Activated T-helper 1 cell treated with Interleukin-2 at 50 U/mL for 16 hours (primary cell): Measurements from ENCODE around the gene SMIM14.
"Not testable (repeated sequence)": the region's sequence is repeated elsewhere in the genome, so short reads cannot be mapped to it uniquely, and the experiment has no call there.

Experiments
- DNase-seq: peaks from one replicate; pipeline ENCODE4 v3.0.0-alpha.2; 2020; ENCODE audit warnings: low read depth

SMIM14 gene

GRCh38 chr4:39596971-39597370 is 41.7 kb downstream of the SMIM14 start:
- DNase-seq = no peak

GRCh38 chr4:39591290-39591689 is 47.4 kb downstream of the SMIM14 start:
- DNase-seq = no peak

GRCh38 chr4:39587881-39588280 is 50.8 kb downstream of the SMIM14 start:
- no peak for DNase-seq

GRCh38 chr4:39574946-39575345 is 63.7 kb downstream of the SMIM14 start:
- no peak for DNase-seq

- no peak for DNase-seq
These were observed 67.2 kb downstream of the SMIM14 start for GRCh38 chr4:39571504-39571903.

- DNase-seq = no peak
These were observed 67.6 kb downstream of the SMIM14 start for GRCh38 chr4:39571054-39571453.

GRCh38 chr4:39569209-39569608 is 69.5 kb downstream of the SMIM14 start:
- DNase-seq = no peak

GRCh38 chr4:39568805-39569204 is 69.9 kb downstream of the SMIM14 start:
- no peak for DNase-seq

GRCh38 chr4:39565878-39566600 is 72.6 kb downstream of the SMIM14 start:
- DNase-seq = no peak

- DNase-seq = no peak
These were observed 75.3 kb downstream of the SMIM14 start for GRCh38 chr4:39563346-39563847.

GRCh38 chr4:39562792-39563191 is 75.9 kb downstream of the SMIM14 start:
- DNase-seq = no peak

- DNase-seq = no peak
These were observed 79.0 kb downstream of the SMIM14 start for GRCh38 chr4:39559626-39560025.

- DNase-seq = no peak
These were observed 83.2 kb downstream of the SMIM14 start for GRCh38 chr4:39555472-39555871.

GRCh38 chr4:39548425-39549067 is 90.1 kb downstream of the SMIM14 start:
- no peak for DNase-seq

- no peak for DNase-seq
These were observed 93.9 kb downstream of the SMIM14 start for GRCh38 chr4:39544580-39545315.

- not testable (repeated sequence) for DNase-seq
These were observed 94.6 kb downstream of the SMIM14 start for GRCh38 chr4:39544080-39544479.

- no peak for DNase-seq
These were observed 95.6 kb downstream of the SMIM14 start for GRCh38 chr4:39543034-39543433.

GRCh38 chr4:39542611-39543012 is 96.1 kb downstream of the SMIM14 start:
- no peak for DNase-seq

- no peak for DNase-seq
These were observed 96.6 kb downstream of the SMIM14 start for GRCh38 chr4:39541987-39542610.

GRCh38 chr4:39539089-39539611 is 99.5 kb downstream of the SMIM14 start:
- DNase-seq = no peak

- no peak for DNase-seq
These were observed 105.1 kb downstream of the SMIM14 start for GRCh38 chr4:39533541-39533940.

- not testable (repeated sequence) for DNase-seq
These were observed 106.4 kb downstream of the SMIM14 start for GRCh38 chr4:39532237-39532636.
